ENCODE results near the gene HIVEP3.

The HIVEP3 gene

GRCh38 chr1:41536361-41536802 lies 382.3 kb downstream of the HIVEP3 start:
- Histone ChIP-seq H3K27me3 (ENCODE audit: control insufficient read depth in 1 of 2, insufficient read depth in 2 of 2, low read length in 2 of 2) (no peaks in the 10 kb centered on the region), H3K27ac (ENCODE audit: low read length) (no peak overlapping the region), H3K36me3 (ENCODE audit: control insufficient read depth in 2 of 2, insufficient read depth in 2 of 2, low read length in 2 of 2) (no peaks in the 10 kb centered on the region), H3K4me1 (ENCODE audit: control insufficient read depth, insufficient read depth, low read length) (peaks cover 23% of the 10 kb centered on the region), H3K9me3 (ENCODE audit: control insufficient read depth in 2 of 2, low read length in 2 of 2) (no peaks in the 10 kb centered on the region), H3K4me3 (ENCODE audit: low read length in 2 of 2) (no peak overlapping the region), H3K9ac (ENCODE audit: low read length in 2 of 2) (no peak overlapping the region)

- Histone ChIP-seq H3K9me3 (ENCODE audit: control insufficient read depth in 2 of 2, low read length in 2 of 2) (no peaks in the 10 kb centered on the region), H3K36me3 (ENCODE audit: control insufficient read depth in 2 of 2, insufficient read depth in 2 of 2, low read length in 2 of 2) (no peaks in the 10 kb centered on the region), H3K9ac (ENCODE audit: low read length in 2 of 2) (no peak overlapping the region), H3K4me1 (ENCODE audit: control insufficient read depth, insufficient read depth, low read length) (peaks cover 23% of the 10 kb centered on the region), H3K27me3 (ENCODE audit: control insufficient read depth in 1 of 2, insufficient read depth in 2 of 2, low read length in 2 of 2) (no peaks in the 10 kb centered on the region), H3K27ac (ENCODE audit: low read length) (no peak overlapping the region), H3K4me3 (ENCODE audit: low read length in 2 of 2) (no peak overlapping the region)
Observed at GRCh38 chr1:41535716-41536115, 383.0 kb downstream of the HIVEP3 start.

- H3K9ac ChIP-seq (ENCODE audit: low read length in 2 of 2): no peak overlapping the region
- no peak overlapping the region for H3K27ac ChIP-seq (ENCODE audit: low read length)
- H3K36me3 ChIP-seq (ENCODE audit: control insufficient read depth in 2 of 2, insufficient read depth in 2 of 2, low read length in 2 of 2): no peaks in the 10 kb centered on the region
- peaks cover 23% of the 10 kb centered on the region for H3K4me1 ChIP-seq (ENCODE audit: control insufficient read depth, insufficient read depth, low read length)
- no peak overlapping the region for H3K4me3 ChIP-seq (ENCODE audit: low read length in 2 of 2)
- H3K9me3 ChIP-seq (ENCODE audit: control insufficient read depth in 2 of 2, low read length in 2 of 2): no peaks in the 10 kb centered on the region
- H3K27me3 ChIP-seq (ENCODE audit: control insufficient read depth in 1 of 2, insufficient read depth in 2 of 2, low read length in 2 of 2): no peaks in the 10 kb centered on the region
Observed at GRCh38 chr1:41535276-41535675, 383.4 kb downstream of the HIVEP3 start.

- Histone ChIP-seq H3K27ac (ENCODE audit: low read length) (no peak overlapping the region), H3K27me3 (ENCODE audit: control insufficient read depth in 1 of 2, insufficient read depth in 2 of 2, low read length in 2 of 2) (no peaks in the 10 kb centered on the region), H3K4me1 (ENCODE audit: control insufficient read depth, insufficient read depth, low read length) (peaks cover 23% of the 10 kb centered on the region)
Observed at GRCh38 chr1:41534181-41535076, 384.3 kb downstream of the HIVEP3 start.

GRCh38 chr1:41533731-41534080 lies 385.0 kb downstream of the HIVEP3 start:
- Histone ChIP-seq H3K27me3 (ENCODE audit: control insufficient read depth in 1 of 2, insufficient read depth in 2 of 2, low read length in 2 of 2) (no peaks in the 10 kb centered on the region), H3K9me3 (ENCODE audit: control insufficient read depth in 2 of 2, low read length in 2 of 2) (no peaks in the 10 kb centered on the region), H3K4me1 (ENCODE audit: control insufficient read depth, insufficient read depth, low read length) (peaks cover 21% of the 10 kb centered on the region), H3K4me3 (ENCODE audit: low read length in 2 of 2) (no peak overlapping the region), H3K36me3 (ENCODE audit: control insufficient read depth in 2 of 2, insufficient read depth in 2 of 2, low read length in 2 of 2) (no peaks in the 10 kb centered on the region), H3K9ac (ENCODE audit: low read length in 2 of 2) (no peak overlapping the region), H3K27ac (ENCODE audit: low read length) (no peak overlapping the region)

More at GRCh38 chr1:41534181-41535076, 384.3 kb downstream of the HIVEP3 start:
- no peak overlapping the region for H3K9ac ChIP-seq (ENCODE audit: low read length in 2 of 2)
- no peaks in the 10 kb centered on the region for H3K36me3 ChIP-seq (ENCODE audit: control insufficient read depth in 2 of 2, insufficient read depth in 2 of 2, low read length in 2 of 2)
- H3K9me3 ChIP-seq (ENCODE audit: control insufficient read depth in 2 of 2, low read length in 2 of 2): no peaks in the 10 kb centered on the region
- no peak overlapping the region for H3K4me3 ChIP-seq (ENCODE audit: low read length in 2 of 2)

- H3K4me3 ChIP-seq (ENCODE audit: low read length in 2 of 2): no peak overlapping the region
- no peak overlapping the region for H3K9ac ChIP-seq (ENCODE audit: low read length in 2 of 2)
- H3K4me1 ChIP-seq (ENCODE audit: control insufficient read depth, insufficient read depth, low read length): peaks cover 16% of the 10 kb centered on the region
- no peaks in the 10 kb centered on the region for H3K9me3 ChIP-seq (ENCODE audit: control insufficient read depth in 2 of 2, low read length in 2 of 2)
- H3K27me3 ChIP-seq (ENCODE audit: control insufficient read depth in 1 of 2, insufficient read depth in 2 of 2, low read length in 2 of 2): no peaks in the 10 kb centered on the region
- no peak overlapping the region for H3K27ac ChIP-seq (ENCODE audit: low read length)
- no peaks in the 10 kb centered on the region for H3K36me3 ChIP-seq (ENCODE audit: control insufficient read depth in 2 of 2, insufficient read depth in 2 of 2, low read length in 2 of 2)
Observed at GRCh38 chr1:41533016-41533730, 385.5 kb downstream of the HIVEP3 start.

GRCh38 chr1:41532206-41532975 lies 386.3 kb downstream of the HIVEP3 start:
- peaks cover 8% of the 10 kb centered on the region for H3K4me1 ChIP-seq (ENCODE audit: control insufficient read depth, insufficient read depth, low read length)
- no peak overlapping the region for H3K27ac ChIP-seq (ENCODE audit: low read length)
- no peak overlapping the region for H3K9ac ChIP-seq (ENCODE audit: low read length in 2 of 2)
- no peaks in the 10 kb centered on the region for H3K27me3 ChIP-seq (ENCODE audit: control insufficient read depth in 1 of 2, insufficient read depth in 2 of 2, low read length in 2 of 2)
- no peaks in the 10 kb centered on the region for H3K9me3 ChIP-seq (ENCODE audit: control insufficient read depth in 2 of 2, low read length in 2 of 2)
- no peaks in the 10 kb centered on the region for H3K36me3 ChIP-seq (ENCODE audit: control insufficient read depth in 2 of 2, insufficient read depth in 2 of 2, low read length in 2 of 2)
- H3K4me3 ChIP-seq (ENCODE audit: low read length in 2 of 2): no peak overlapping the region

GRCh38 chr1:41530411-41530810 lies 388.3 kb downstream of the HIVEP3 start:
- Histone ChIP-seq H3K4me3 (ENCODE audit: low read length in 2 of 2) (no peak overlapping the region), H3K27ac (ENCODE audit: low read length) (no peak overlapping the region), H3K27me3 (ENCODE audit: control insufficient read depth in 1 of 2, insufficient read depth in 2 of 2, low read length in 2 of 2) (no peaks in the 10 kb centered on the region), H3K9ac (ENCODE audit: low read length in 2 of 2) (no peak overlapping the region), H3K4me1 (ENCODE audit: control insufficient read depth, insufficient read depth, low read length) (no peaks in the 10 kb centered on the region), H3K9me3 (ENCODE audit: control insufficient read depth in 2 of 2, low read length in 2 of 2) (no peaks in the 10 kb centered on the region), H3K36me3 (ENCODE audit: control insufficient read depth in 2 of 2, insufficient read depth in 2 of 2, low read length in 2 of 2) (no peaks in the 10 kb centered on the region)

GRCh38 chr1:41529621-41530395 lies 388.9 kb downstream of the HIVEP3 start:
- no peak overlapping the region for H3K4me3 ChIP-seq (ENCODE audit: low read length in 2 of 2)

More at GRCh38 chr1:41529621-41530395, 388.9 kb downstream of the HIVEP3 start:
- no peak overlapping the region for H3K9ac ChIP-seq (ENCODE audit: low read length in 2 of 2)
- no peaks in the 10 kb centered on the region for H3K36me3 ChIP-seq (ENCODE audit: control insufficient read depth in 2 of 2, insufficient read depth in 2 of 2, low read length in 2 of 2)
- H3K4me1 ChIP-seq (ENCODE audit: control insufficient read depth, insufficient read depth, low read length): no peaks in the 10 kb centered on the region
- no peak overlapping the region for H3K27ac ChIP-seq (ENCODE audit: low read length)
- H3K27me3 ChIP-seq (ENCODE audit: control insufficient read depth in 1 of 2, insufficient read depth in 2 of 2, low read length in 2 of 2): no peaks in the 10 kb centered on the region
- no peaks in the 10 kb centered on the region for H3K9me3 ChIP-seq (ENCODE audit: control insufficient read depth in 2 of 2, low read length in 2 of 2)

Measured in stomach smooth muscle (tissue), 2 donors.